Peyer's patch (tissue), 4 donors: ENCODE data around the gene KRTAP5-7. TPM values are rescaled to one million over a fixed set of nuclear protein-coding genes. Genes with fewer than 3 reads are reported as not detected.
A peak's percentile ranks its signal among the peaks of the same experiment; 100 is the strongest.
"Not testable (repeated sequence)": the region's sequence is repeated elsewhere in the genome, so short reads cannot be mapped to it uniquely, and the experiment has no call there.

Experiments
- DNase-seq, 3 donors: peaks; one replicate each; pipeline ENCODE4 v3.0.0-alpha.2; 2017 to 2019
- H3K27ac ChIP-seq, 4 donors: fragments of 200-600 bp; sonication (generic); one replicate each; pipeline ENCODE4 v1.5.1; 2016 to 2019
- H3K27me3 ChIP-seq, 2 donors: fragments of 200-600 bp; sonication (generic); one replicate each; pipeline ENCODE4 v1.5.1; 2019
- H3K36me3 ChIP-seq, 3 donors: fragments of 200-600 bp; sonication (generic); one replicate each; pipeline ENCODE4 v1.5.1; 2016 to 2019
- H3K4me1 ChIP-seq, 4 donors: fragments of 200-600 bp; sonication (generic); one replicate each; pipeline ENCODE4 v1.5.1; 2016 to 2019
- H3K4me3 ChIP-seq, 4 donors: fragments of 200-600 bp; sonication (generic); 1 replicate in 3 of 4; 2 replicates in 1 of 4; pipeline ENCODE4 v1.5.1; 2016 to 2019; ENCODE audit warnings: mild to moderate bottlenecking in 1 of 4
- H3K9me3 ChIP-seq, 4 donors: fragments of 200-600 bp; sonication (generic); one replicate each; pipeline ENCODE4 v1.5.1; 2016 to 2019; ENCODE audit warnings: mild to moderate bottlenecking in 1 of 4
- CTCF ChIP-seq, 6 experiments: fragments of 450-650 bp in 4 of 6; fragments of 200-600 bp in 2 of 6; sonication (generic) in 1 of 6; IDR thresholded peaks; one replicate each; pipeline ENCODE4 v1.5.1; 2017 to 2019; ENCODE audit warnings: antibody characterized with exemption in 6 of 6, mild to moderate bottlenecking in 3 of 6, moderate library complexity in 1 of 6
- POLR2A ChIP-seq, 2 donors: fragments of 450-650 bp; IDR thresholded peaks; one replicate each; pipeline ENCODE4 v1.5.1; 2017; ENCODE audit warnings: antibody characterized with exemption in 2 of 2, mild to moderate bottlenecking in 2 of 2, moderate library complexity in 2 of 2
- total RNA-seq, 4 donors: library from RNA; depleted of rRNA; stranded (reverse); fragments of >200 nt; gene quantifications; one replicate each; pipeline ENCODE4 v1.1.0, GENCODE V29; 2016

KRTAP5-7 gene
- total RNA-seq, 4 donors from 2014 or later = 2.7 TPM; not detected in 3

- H3K4me3 ChIP-seq = no peak overlapping the region
- no peak for TF ChIP-seq CTCF (IDR thresholded peaks at IDR 0.05)
- TF ChIP-seq POLR2A (IDR thresholded peaks at IDR 0.05) = no peak
- no peaks in the 10 kb centered on the region for H3K9me3 ChIP-seq
- H3K36me3 ChIP-seq = no peaks in the 10 kb centered on the region
- no peaks in the 10 kb centered on the region for H3K27me3 ChIP-seq
- no peak overlapping the region for H3K27ac ChIP-seq
- no peaks in the 10 kb centered on the region for H3K4me1 ChIP-seq
- no peak for DNase-seq
These were observed 3.5 kb downstream of the KRTAP5-7 start for GRCh38 chr11:71530602-71531001.

- no peaks in the 10 kb centered on the region for H3K27me3 ChIP-seq
- H3K4me1 ChIP-seq = no peaks in the 10 kb centered on the region
- H3K36me3 ChIP-seq = no peaks in the 10 kb centered on the region
- no peak overlapping the region for H3K27ac ChIP-seq
- TF ChIP-seq POLR2A (IDR thresholded peaks at IDR 0.05) (no peak), CTCF (IDR thresholded peaks at IDR 0.05) (no peak)
- DNase-seq = peak in 1 of 3 donors; percentile 8
- H3K9me3 ChIP-seq = no peaks in the 10 kb centered on the region
- no peak overlapping the region for H3K4me3 ChIP-seq
These were observed 5.1 kb downstream of the KRTAP5-7 start for GRCh38 chr11:71532036-71532610.

GRCh38 chr11:71534711-71535608 is 7.9 kb downstream of the KRTAP5-7 start:
- not testable (repeated sequence) for H3K36me3 ChIP-seq, H3K4me1 ChIP-seq, H3K27ac ChIP-seq, H3K9me3 ChIP-seq, H3K27me3 ChIP-seq, H3K4me3 ChIP-seq
- peak in 1 of 3 donors; percentile 18 for DNase-seq

DNA sequence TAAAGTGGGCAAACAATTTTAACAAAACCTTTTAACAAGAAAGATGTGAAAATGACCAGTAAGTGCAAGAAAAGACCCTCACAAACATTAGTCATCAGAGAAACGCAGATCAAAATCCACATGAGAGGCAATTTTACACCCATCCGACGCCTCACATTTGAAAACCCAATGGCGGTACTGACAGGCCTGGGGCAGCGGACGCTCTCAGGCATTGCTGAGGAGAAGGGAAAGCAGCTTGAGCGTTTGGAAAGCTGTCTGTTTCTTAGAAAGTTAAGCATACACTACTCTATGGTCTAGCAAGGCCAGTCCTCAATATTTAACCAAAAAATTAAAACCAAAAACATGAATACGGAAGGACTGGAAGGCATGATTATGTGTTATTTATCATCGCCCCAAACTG is 8.8 kb downstream of the KRTAP5-7 start:
- Histone ChIP-seq H3K4me1 (no peaks in the 10 kb centered on the region), H3K4me3 (no peak overlapping the region), H3K27ac (no peak overlapping the region), H3K9me3 (no peaks in the 10 kb centered on the region), H3K36me3 (no peaks in the 10 kb centered on the region), H3K27me3 (no peaks in the 10 kb centered on the region)
- TF ChIP-seq CTCF (IDR thresholded peaks at IDR 0.05) = no peak
- no peak for TF ChIP-seq POLR2A (IDR thresholded peaks at IDR 0.05)
- peak in 1 of 3 donors; percentile 13 for DNase-seq

DNA sequence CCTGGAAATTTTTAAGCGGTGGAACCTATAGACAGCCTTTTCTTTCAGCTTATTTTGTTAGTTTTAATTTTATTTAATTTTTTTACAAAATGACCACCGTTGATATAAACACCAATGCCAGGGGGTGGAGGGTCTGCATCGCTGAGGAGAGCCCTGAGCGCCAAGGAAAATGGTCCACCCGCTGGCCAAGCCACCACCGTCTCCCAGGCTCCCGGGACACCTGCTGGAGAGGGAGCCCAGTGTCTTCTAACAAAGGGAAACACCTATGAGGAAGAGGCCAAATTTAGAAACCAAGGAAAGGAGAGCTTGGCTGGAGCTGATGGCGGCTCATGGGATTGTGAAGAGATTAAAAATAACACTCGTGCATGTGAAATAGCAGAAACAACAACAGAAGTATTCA is 10.5 kb downstream of the KRTAP5-7 start:
- no peaks in the 10 kb centered on the region for H3K27me3 ChIP-seq
- peak in 1 of 3 donors; percentile 36 for DNase-seq
- no peak for TF ChIP-seq CTCF (IDR thresholded peaks at IDR 0.05)
- no peak for TF ChIP-seq POLR2A (IDR thresholded peaks at IDR 0.05)
- no peak overlapping the region for H3K4me3 ChIP-seq
- no peaks in the 10 kb centered on the region for H3K4me1 ChIP-seq
- H3K36me3 ChIP-seq = no peaks in the 10 kb centered on the region
- no peaks in the 10 kb centered on the region for H3K9me3 ChIP-seq
- H3K27ac ChIP-seq = no peak overlapping the region

GRCh38 chr11:71537977-71538665 is 11.1 kb downstream of the KRTAP5-7 start, which contains the start of gene KRTAP5-8:
KRTAP5-8 (plus strand) TSS chr11:71538025; CDS start chr11:71538056, 31 bp downstream.
- H3K36me3 ChIP-seq, H3K27ac ChIP-seq, H3K27me3 ChIP-seq, H3K4me3 ChIP-seq, H3K9me3 ChIP-seq, H3K4me1 ChIP-seq: not testable (repeated sequence)
- DNase-seq = peak in 1 of 3 donors; percentile 13
